ENCODE results near the gene EIF2AK3. TPM values are rescaled to one million over a fixed set of nuclear protein-coding genes. Genes with fewer than 3 reads are reported as not detected.

Gene EIF2AK3
- total and polyA plus RNA-seq, 2 experiments from 2014 or later = 6.4 to 14.1 TPM

GRCh38 chr2:88667219-88667618, 40.0 kb upstream of the EIF2AK3 start:
- Histone ChIP-seq H3K27me3 (no peaks in the 10 kb centered on the region), H3K4me1 (ENCODE audit: low read depth) (no peaks in the 10 kb centered on the region), H3K36me3 (no peaks in the 10 kb centered on the region), H3K9me3 (ENCODE audit: low read depth) (no peaks in the 10 kb centered on the region), H3K4me3 (no peak overlapping the region), H3K27ac (no peak overlapping the region)
- no peak for TF ChIP-seq CTCF (IDR thresholded peaks at IDR 0.05; ENCODE audit: low read depth, low read length)
- DNase-seq (ENCODE audit: low read depth in 1 of 2, low spot score in 1 of 2) = no peak

GRCh38 chr2:88666576-88666975, 39.3 kb upstream of the EIF2AK3 start:
- no peak for DNase-seq (ENCODE audit: low read depth in 1 of 2, low spot score in 1 of 2)
- TF ChIP-seq CTCF (IDR thresholded peaks at IDR 0.05; ENCODE audit: low read depth, low read length) = no peak
- no peaks in the 10 kb centered on the region for H3K27me3 ChIP-seq
- H3K27ac ChIP-seq = no peak overlapping the region
- no peaks in the 10 kb centered on the region for H3K9me3 ChIP-seq (ENCODE audit: low read depth)
- H3K36me3 ChIP-seq = no peaks in the 10 kb centered on the region
- no peaks in the 10 kb centered on the region for H3K4me1 ChIP-seq (ENCODE audit: low read depth)
- no peak overlapping the region for H3K4me3 ChIP-seq

- H3K27ac ChIP-seq = no peak overlapping the region
Observed at GRCh38 chr2:88660622-88661021, 33.4 kb upstream of the EIF2AK3 start.

GRCh38 chr2:88659538-88659915, 32.3 kb upstream of the EIF2AK3 start:
- Histone ChIP-seq H3K4me3 (no peak overlapping the region), H3K27ac (no peak overlapping the region), H3K9me3 (ENCODE audit: low read depth) (no peaks in the 10 kb centered on the region), H3K4me1 (ENCODE audit: low read depth) (no peaks in the 10 kb centered on the region), H3K36me3 (no peaks in the 10 kb centered on the region), H3K27me3 (no peaks in the 10 kb centered on the region)
- DNase-seq (ENCODE audit: low read depth in 1 of 2, low spot score in 1 of 2) = peak in 1 of 2 donors; percentile 60
- no peak for TF ChIP-seq CTCF (IDR thresholded peaks at IDR 0.05; ENCODE audit: low read depth, low read length)

More at GRCh38 chr2:88660622-88661021, 33.4 kb upstream of the EIF2AK3 start:
- no peak for TF ChIP-seq CTCF (IDR thresholded peaks at IDR 0.05; ENCODE audit: low read depth, low read length)
- DNase-seq (ENCODE audit: low read depth in 1 of 2, low spot score in 1 of 2) = no peak
- H3K4me1 ChIP-seq (ENCODE audit: low read depth) = no peaks in the 10 kb centered on the region
- no peaks in the 10 kb centered on the region for H3K9me3 ChIP-seq (ENCODE audit: low read depth)
- H3K36me3 ChIP-seq = no peaks in the 10 kb centered on the region
- no peak overlapping the region for H3K4me3 ChIP-seq
- H3K27me3 ChIP-seq = no peaks in the 10 kb centered on the region

GRCh38 chr2:88658881-88659537, 31.7 kb upstream of the EIF2AK3 start:
- Histone ChIP-seq H3K4me3 (no peak overlapping the region), H3K4me1 (ENCODE audit: low read depth) (no peaks in the 10 kb centered on the region), H3K9me3 (ENCODE audit: low read depth) (no peaks in the 10 kb centered on the region), H3K27ac (no peak overlapping the region), H3K27me3 (no peaks in the 10 kb centered on the region), H3K36me3 (no peaks in the 10 kb centered on the region)
- no peak for TF ChIP-seq CTCF (IDR thresholded peaks at IDR 0.05; ENCODE audit: low read depth, low read length)
- DNase-seq (ENCODE audit: low read depth in 1 of 2, low spot score in 1 of 2) = peak in 1 of 2 donors; percentile 47

Measured in cardiac muscle cell (in vitro differentiated cells and primary cell).